Left ventricle myocardium inferior (tissue), 1 donor: ENCODE data around the gene TIGD1. TPM values are rescaled to one million over a fixed set of nuclear protein-coding genes. Genes with fewer than 3 reads are reported as not detected.

Experiments
- DNase-seq: peaks from one replicate; pipeline ENCODE4 v3.0.0-alpha.2; 2020
- H3K27ac ChIP-seq: fragments of 200-600 bp; replicated peaks from 2 replicates; pipeline ENCODE4 v1.8.0; 2021
- H3K27me3 ChIP-seq: fragments of 200-600 bp; 2 replicates; pipeline ENCODE4 v1.8.0; 2021; ENCODE audit warnings: low read depth
- H3K36me3 ChIP-seq: fragments of 200-600 bp; 2 replicates; pipeline ENCODE4 v1.8.0; 2021
- H3K4me1 ChIP-seq: fragments of 200-600 bp; 2 replicates; pipeline ENCODE4 v1.8.0; 2021
- H3K4me3 ChIP-seq: fragments of 200-600 bp; 2 replicates; pipeline ENCODE4 v1.8.0; 2021; ENCODE audit warnings: mild to moderate bottlenecking, moderate library complexity
- H3K9me3 ChIP-seq: fragments of 200-600 bp; replicated peaks from 2 replicates; pipeline ENCODE4 v1.8.0; 2021
- intact Hi-C: fragments of 100-400 bp; cut with micrococcal nuclease; formaldehyde crosslinking; loops from one replicate; pipeline ENCODE4 v1.11.0; 2022
- total RNA-seq: library from RNA; stranded (reverse); fragmentation: NEBNext Ultra II Directional; extraction: Animal tissue kit (Norgen Biotek cat#: 25700); gene quantifications from one replicate; pipeline ENCODE4 v1.2.1, GENCODE V29; 2021
- TF ChIP-seq, protein P1 (sequence below): fragments of 200-600 bp; IDR thresholded peaks from 2 replicates; pipeline ENCODE4 v1.8.0; 2021; ENCODE audit warnings: antibody characterized with exemption, mild to moderate bottlenecking, borderline replicate concordance
- donor health status: DM: no; HTN: yes; CAD: no; lungs with severe emphysema.

Gene TIGD1
- total RNA-seq, 1 donor from 2014 or later, result 2.4 TPM

DNA sequence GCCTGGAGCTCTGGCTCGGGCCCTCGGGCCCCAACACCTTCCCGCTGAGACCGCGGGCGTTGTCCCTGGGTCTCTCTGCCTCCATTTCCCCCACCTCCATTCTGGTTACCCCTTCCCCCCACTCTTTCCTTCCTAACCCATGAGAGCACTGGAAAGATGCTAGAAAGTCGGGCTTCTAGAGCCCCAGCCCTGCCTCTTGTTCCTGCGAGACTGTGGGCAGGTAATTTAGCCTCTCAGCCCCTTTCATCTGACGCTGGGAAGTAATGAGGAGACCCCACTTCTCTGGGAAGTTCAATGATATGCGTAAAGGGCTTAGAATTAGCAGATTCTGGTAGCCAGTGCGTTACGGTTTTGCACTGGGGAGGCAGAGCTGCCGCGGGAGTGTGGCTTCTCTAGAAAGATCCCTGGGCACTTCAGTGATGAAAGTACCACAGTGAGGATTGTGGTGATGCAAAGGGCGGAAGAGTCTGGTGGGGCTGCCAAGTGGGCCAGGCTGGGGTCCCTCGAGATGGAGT is 46.5 kb downstream of the TIGD1 start:
- Histone ChIP-seq H3K27ac (no peak overlapping the region), H3K36me3 (no peaks in the 10 kb centered on the region), H3K9me3 (no peaks in the 10 kb centered on the region), H3K4me1 (peaks cover 23% of the 10 kb centered on the region), H3K4me3 (peak overlapping the region; percentile 67), H3K27me3 (peaks cover 67% of the 10 kb centered on the region)
- TF ChIP-seq, protein P1, sequence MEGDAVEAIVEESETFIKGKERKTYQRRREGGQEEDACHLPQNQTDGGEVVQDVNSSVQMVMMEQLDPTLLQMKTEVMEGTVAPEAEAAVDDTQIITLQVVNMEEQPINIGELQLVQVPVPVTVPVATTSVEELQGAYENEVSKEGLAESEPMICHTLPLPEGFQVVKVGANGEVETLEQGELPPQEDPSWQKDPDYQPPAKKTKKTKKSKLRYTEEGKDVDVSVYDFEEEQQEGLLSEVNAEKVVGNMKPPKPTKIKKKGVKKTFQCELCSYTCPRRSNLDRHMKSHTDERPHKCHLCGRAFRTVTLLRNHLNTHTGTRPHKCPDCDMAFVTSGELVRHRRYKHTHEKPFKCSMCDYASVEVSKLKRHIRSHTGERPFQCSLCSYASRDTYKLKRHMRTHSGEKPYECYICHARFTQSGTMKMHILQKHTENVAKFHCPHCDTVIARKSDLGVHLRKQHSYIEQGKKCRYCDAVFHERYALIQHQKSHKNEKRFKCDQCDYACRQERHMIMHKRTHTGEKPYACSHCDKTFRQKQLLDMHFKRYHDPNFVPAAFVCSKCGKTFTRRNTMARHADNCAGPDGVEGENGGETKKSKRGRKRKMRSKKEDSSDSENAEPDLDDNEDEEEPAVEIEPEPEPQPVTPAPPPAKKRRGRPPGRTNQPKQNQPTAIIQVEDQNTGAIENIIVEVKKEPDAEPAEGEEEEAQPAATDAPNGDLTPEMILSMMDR, result no peak
- DNase-seq, result no peak
- intact Hi-C loops, result no loop called here

DNA sequence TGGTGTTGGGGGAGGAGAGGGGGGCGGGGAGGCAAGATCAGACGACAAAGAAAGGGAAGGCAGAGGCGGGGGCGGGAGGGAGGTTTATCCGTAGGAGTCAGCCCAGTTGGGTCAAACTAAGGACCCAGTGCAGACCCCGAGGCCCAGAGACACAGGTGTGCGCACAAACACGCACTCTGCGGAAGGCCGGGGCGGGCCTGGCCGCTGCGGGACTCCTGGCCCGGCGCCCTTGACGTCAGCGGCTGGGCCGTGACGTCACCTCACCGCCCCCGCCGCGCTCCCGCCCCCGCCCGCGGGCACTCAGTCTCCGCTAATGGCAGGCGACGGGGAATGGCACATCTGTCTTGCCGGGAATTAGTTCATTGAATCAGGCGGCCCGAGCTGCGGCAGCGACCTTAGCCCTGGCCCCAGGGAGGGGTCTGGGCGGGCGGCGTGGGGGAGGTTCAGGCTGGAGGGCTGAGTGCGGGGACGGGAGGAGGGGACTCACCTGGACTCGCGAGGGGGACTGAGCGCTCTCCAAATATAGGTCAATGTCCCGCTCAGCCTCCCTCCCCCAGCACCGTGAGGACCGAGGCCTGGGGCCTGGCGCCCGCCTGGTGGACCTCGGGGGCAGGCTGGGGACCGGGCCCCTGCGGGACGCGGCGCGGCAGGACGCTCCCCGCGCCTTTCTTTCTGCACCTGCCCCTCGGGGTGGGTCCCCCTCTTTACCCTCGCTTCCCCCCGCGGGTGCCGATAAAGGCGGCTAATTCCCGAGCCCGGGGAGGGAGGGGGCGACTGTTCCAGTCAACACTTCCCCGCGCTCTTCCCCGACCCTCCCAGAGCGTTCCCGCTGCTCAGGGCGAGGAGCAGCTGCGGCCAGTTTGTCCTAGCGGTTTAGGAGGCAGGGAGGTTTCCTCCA is 47.2 kb downstream of the TIGD1 start:
- peaks cover 60% of the 10 kb centered on the region for H3K27me3 ChIP-seq
- H3K9me3 ChIP-seq, result no peaks in the 10 kb centered on the region
- H3K36me3 ChIP-seq, result no peaks in the 10 kb centered on the region
- no peak overlapping the region for H3K27ac ChIP-seq
- TF ChIP-seq, protein P1, result no peak
- H3K4me1 ChIP-seq, result peaks cover 23% of the 10 kb centered on the region
- H3K4me3 ChIP-seq, result peak overlapping the region; percentile 67
- no peak for DNase-seq
- intact Hi-C loops, result no loop called here

DNA sequence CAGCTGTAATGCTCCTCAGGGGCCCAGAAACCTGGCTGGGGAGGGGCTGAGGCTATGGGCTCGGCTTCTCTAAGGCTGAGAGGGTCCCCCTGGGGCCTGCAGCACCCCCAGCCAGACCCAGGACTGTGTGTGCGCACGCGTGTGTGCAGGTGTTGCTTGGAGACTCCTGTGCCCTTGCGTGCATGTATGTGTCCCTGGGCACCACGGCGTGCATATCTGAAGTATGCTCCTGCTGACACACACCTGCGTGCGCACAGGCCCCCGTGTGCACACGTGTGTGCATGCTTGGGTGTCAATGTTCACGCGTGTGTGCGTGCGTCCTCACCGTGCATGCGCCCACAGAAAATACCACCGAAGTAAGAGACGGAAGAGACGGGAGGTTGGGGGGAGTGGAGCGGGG is 47.8 kb downstream of the TIGD1 start:
- intact Hi-C loops, result no loop called here
- Histone ChIP-seq H3K4me3 (no peak overlapping the region), H3K4me1 (peaks cover 23% of the 10 kb centered on the region), H3K27me3 (peaks cover 56% of the 10 kb centered on the region), H3K36me3 (no peaks in the 10 kb centered on the region), H3K27ac (no peak overlapping the region), H3K9me3 (no peaks in the 10 kb centered on the region)
- no peak for DNase-seq
- TF ChIP-seq, protein P1, result no peak

DNA sequence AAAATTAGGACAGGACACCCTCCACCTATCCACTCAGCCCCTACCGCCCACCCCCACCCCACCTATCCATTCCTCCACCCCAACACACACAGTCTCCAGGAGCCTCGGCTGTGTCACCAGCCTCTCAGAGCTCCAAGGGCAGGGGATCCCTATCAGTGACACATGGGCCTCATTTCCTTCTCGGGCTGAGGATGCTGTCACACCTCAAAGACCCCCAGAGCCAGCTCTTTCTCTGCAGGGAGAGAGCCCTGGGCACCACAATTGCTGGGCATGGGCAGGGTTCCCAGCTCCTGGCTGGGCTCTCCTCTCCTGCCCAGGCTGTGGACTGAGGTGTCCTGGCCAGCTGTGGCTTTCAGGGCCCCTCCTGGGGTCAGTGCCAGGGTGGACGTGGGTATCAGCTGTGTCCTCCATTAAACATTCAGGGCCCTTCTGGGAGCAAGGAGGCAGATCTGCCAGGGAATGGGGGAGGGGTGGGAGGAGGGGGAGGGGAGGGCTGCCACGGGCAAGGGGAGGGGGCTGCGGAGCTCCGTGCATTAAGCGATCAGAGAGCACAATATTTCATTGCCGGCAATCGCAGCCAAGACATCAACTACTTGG is 48.5 kb downstream of the TIGD1 start:
- Histone ChIP-seq H3K36me3 (no peaks in the 10 kb centered on the region), H3K4me1 (peaks cover 23% of the 10 kb centered on the region), H3K27ac (no peak overlapping the region), H3K9me3 (no peaks in the 10 kb centered on the region), H3K4me3 (no peak overlapping the region), H3K27me3 (peaks cover 56% of the 10 kb centered on the region)
- TF ChIP-seq, protein P1, result no peak
- intact Hi-C loops, result no loop called here
- DNase-seq, result no peak

DNA sequence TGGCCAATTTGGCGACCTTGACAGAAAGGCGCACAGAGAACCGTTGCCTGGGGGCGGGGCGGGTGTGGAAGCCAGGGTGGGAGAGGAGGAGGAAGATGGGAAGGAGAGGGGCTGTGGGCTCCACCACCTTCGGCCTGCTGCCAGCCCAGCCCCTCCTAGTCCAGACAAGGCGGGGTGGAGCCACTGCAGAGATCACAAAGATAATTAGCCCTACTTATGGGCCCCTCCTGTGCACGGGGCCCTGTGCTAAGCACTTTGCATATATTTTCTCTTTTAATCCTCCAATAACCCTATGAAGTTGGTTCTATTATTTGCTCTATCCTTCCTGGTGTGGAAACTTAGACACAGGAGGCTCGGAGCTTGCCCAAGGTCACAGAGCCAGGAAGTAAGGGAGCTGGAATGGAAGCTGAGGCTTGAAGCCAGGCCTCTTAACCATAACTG is 49.0 kb downstream of the TIGD1 start:
- no peaks in the 10 kb centered on the region for H3K9me3 ChIP-seq
- peaks cover 56% of the 10 kb centered on the region for H3K27me3 ChIP-seq
- peaks cover 23% of the 10 kb centered on the region for H3K4me1 ChIP-seq
- no peak overlapping the region for H3K4me3 ChIP-seq
- intact Hi-C loops, result no loop called here
- TF ChIP-seq, protein P1, result no peak
- no peak for DNase-seq
- H3K36me3 ChIP-seq, result no peaks in the 10 kb centered on the region
- no peak overlapping the region for H3K27ac ChIP-seq
